Breast epithelium (tissue), 3 donors: ENCODE data around the gene RFT1.

Source experiments
- CTCF ChIP-seq, 3 donors: fragments of 450-650 bp; IDR thresholded peaks; one replicate each; pipeline ENCODE4 v1.5.1; 2016 to 2017; ENCODE audit warnings: antibody characterized with exemption in 3 of 3, mild to moderate bottlenecking in 3 of 3, moderate library complexity in 3 of 3
- POLR2A ChIP-seq: fragments of 450-650 bp; IDR thresholded peaks from one replicate; pipeline ENCODE4 v1.6.1; 2016; ENCODE audit warnings: antibody characterized with exemption, mild to moderate bottlenecking, moderate library complexity

- TF ChIP-seq CTCF (IDR thresholded peaks at IDR 0.05) (no peak), POLR2A (no peak)
Observed at GRCh38 chr3:53092942-53093341, 37.3 kb downstream of the RFT1 start.
